ENCODE data around the gene RMDN2. TPM values are rescaled to one million over a fixed set of nuclear protein-coding genes. Genes with fewer than 3 reads are reported as not detected.
"Not testable (repeated sequence)": the region's sequence is repeated elsewhere in the genome, so short reads cannot be mapped to it uniquely, and the experiment has no call there.

The RMDN2 gene
- total RNA-seq, 1 donor from 2014 or later = 2.5 TPM

- Mint-ChIP-seq H3K36me3 (ENCODE audit: low read depth, unreplicated experiment) (no peaks in the 10 kb centered on the region), H3K4me1 (ENCODE audit: unreplicated experiment) (peaks cover 11% of the 10 kb centered on the region), H3K27me3 (ENCODE audit: unreplicated experiment) (no peaks in the 10 kb centered on the region), H3K4me3 (ENCODE audit: unreplicated experiment) (no peak overlapping the region), H3K9me3 (ENCODE audit: unreplicated experiment) (no peaks in the 10 kb centered on the region), H3K27ac (ENCODE audit: unreplicated experiment) (no peak overlapping the region)
- no peak for TF ChIP-seq CTCF (IDR thresholded peaks at IDR 0.05; ENCODE audit: unreplicated experiment)
- DNase-seq (ENCODE audit: low spot score) = no peak
Observed at GRCh38 chr2:37926635-37927034, 1.5 kb downstream of the RMDN2 start.

GRCh38 chr2:37928377-37928776, 3.3 kb downstream of the RMDN2 start:
- H3K4me3 Mint-ChIP-seq (ENCODE audit: unreplicated experiment) = no peak overlapping the region
- TF ChIP-seq CTCF (IDR thresholded peaks at IDR 0.05; ENCODE audit: unreplicated experiment) = no peak
- H3K36me3 Mint-ChIP-seq (ENCODE audit: low read depth, unreplicated experiment) = peaks cover under 1% of the 10 kb centered on the region
- peaks cover 4% of the 10 kb centered on the region for H3K4me1 Mint-ChIP-seq (ENCODE audit: unreplicated experiment)
- DNase-seq (ENCODE audit: low spot score) = no peak
- no peaks in the 10 kb centered on the region for H3K9me3 Mint-ChIP-seq (ENCODE audit: unreplicated experiment)
- H3K27me3 Mint-ChIP-seq (ENCODE audit: unreplicated experiment) = peaks cover under 1% of the 10 kb centered on the region
- no peak overlapping the region for H3K27ac Mint-ChIP-seq (ENCODE audit: unreplicated experiment)

GRCh38 chr2:37930392-37930791, 5.3 kb downstream of the RMDN2 start:
- H3K4me3 Mint-ChIP-seq (ENCODE audit: unreplicated experiment); DNase-seq (ENCODE audit: low spot score); H3K27me3 Mint-ChIP-seq (ENCODE audit: unreplicated experiment); H3K4me1 Mint-ChIP-seq (ENCODE audit: unreplicated experiment); H3K9me3 Mint-ChIP-seq (ENCODE audit: unreplicated experiment); H3K27ac Mint-ChIP-seq (ENCODE audit: unreplicated experiment): not testable (repeated sequence)
- peaks cover 10% of the 10 kb centered on the region for H3K36me3 Mint-ChIP-seq (ENCODE audit: low read depth, unreplicated experiment)

DNA sequence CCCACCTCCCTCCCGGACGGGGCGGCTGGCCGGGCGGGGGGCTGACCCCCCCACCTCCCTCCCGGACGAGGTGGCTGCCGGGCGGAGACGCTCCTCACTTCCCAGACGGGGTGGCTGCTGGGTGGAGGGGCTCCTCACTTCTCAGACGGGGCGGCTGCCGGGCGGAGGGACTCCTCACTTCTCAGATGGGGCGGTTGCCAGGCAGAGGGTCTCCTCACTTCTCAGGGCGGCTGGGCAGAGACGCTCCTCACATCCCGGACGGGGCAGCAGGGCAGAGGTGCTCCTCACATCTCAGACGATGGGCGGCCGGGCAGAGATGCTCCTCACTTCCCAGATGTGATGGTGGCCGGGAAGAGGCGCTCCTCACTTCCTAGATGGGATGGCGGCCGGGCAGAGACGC, 7.8 kb downstream of the RMDN2 start:
- not testable (repeated sequence) for H3K27me3 Mint-ChIP-seq (ENCODE audit: unreplicated experiment); H3K9me3 Mint-ChIP-seq (ENCODE audit: unreplicated experiment); DNase-seq (ENCODE audit: low spot score); H3K4me3 Mint-ChIP-seq (ENCODE audit: unreplicated experiment); H3K27ac Mint-ChIP-seq (ENCODE audit: unreplicated experiment)
- Mint-ChIP-seq H3K4me1 (ENCODE audit: unreplicated experiment) (peaks cover 13% of the 10 kb centered on the region), H3K36me3 (ENCODE audit: low read depth, unreplicated experiment) (peaks cover 10% of the 10 kb centered on the region)

GRCh38 chr2:37934591-37935513, 9.8 kb downstream of the RMDN2 start:
- peaks cover 13% of the 10 kb centered on the region for H3K4me1 Mint-ChIP-seq (ENCODE audit: unreplicated experiment)
- H3K27me3 Mint-ChIP-seq (ENCODE audit: unreplicated experiment) = peaks cover 3% of the 10 kb centered on the region
- no peak overlapping the region for H3K27ac Mint-ChIP-seq (ENCODE audit: unreplicated experiment)
- no peak for DNase-seq (ENCODE audit: low spot score)
- no peaks in the 10 kb centered on the region for H3K9me3 Mint-ChIP-seq (ENCODE audit: unreplicated experiment)
- peaks cover 10% of the 10 kb centered on the region for H3K36me3 Mint-ChIP-seq (ENCODE audit: low read depth, unreplicated experiment)
- TF ChIP-seq CTCF (IDR thresholded peaks at IDR 0.05; ENCODE audit: unreplicated experiment) = no peak
- H3K4me3 Mint-ChIP-seq (ENCODE audit: unreplicated experiment) = no peak overlapping the region

- DNase-seq (ENCODE audit: low spot score); H3K27ac Mint-ChIP-seq (ENCODE audit: unreplicated experiment); H3K4me3 Mint-ChIP-seq (ENCODE audit: unreplicated experiment); H3K9me3 Mint-ChIP-seq (ENCODE audit: unreplicated experiment); H3K27me3 Mint-ChIP-seq (ENCODE audit: unreplicated experiment): not testable (repeated sequence)
- Mint-ChIP-seq H3K4me1 (ENCODE audit: unreplicated experiment) (peaks cover 13% of the 10 kb centered on the region), H3K36me3 (ENCODE audit: low read depth, unreplicated experiment) (peaks cover 10% of the 10 kb centered on the region)
Observed at GRCh38 chr2:37937568-37937967, 12.5 kb downstream of the RMDN2 start.

DNA sequence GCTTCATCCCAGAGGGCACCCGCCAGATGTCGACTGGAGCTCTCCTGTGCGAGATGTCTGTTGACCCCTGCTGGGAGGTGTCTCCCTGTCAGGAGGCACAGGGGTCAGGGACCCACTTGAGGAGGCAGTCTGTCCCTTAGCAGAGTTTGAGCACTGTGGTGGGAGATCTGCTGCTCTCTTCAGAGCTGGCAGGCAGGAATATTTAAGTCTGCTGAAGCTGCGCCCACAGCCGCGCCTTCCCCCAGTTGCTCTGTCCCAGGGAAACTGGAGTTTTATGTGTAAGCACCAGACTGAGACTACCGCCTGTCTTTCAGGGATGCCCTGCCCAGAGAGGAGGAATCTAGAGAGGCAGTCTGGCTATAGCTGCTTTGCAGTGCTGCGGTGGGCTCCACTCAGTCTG, 16.2 kb downstream of the RMDN2 start:
- not testable (repeated sequence) for DNase-seq (ENCODE audit: low spot score); H3K27ac Mint-ChIP-seq (ENCODE audit: unreplicated experiment); H3K27me3 Mint-ChIP-seq (ENCODE audit: unreplicated experiment); H3K9me3 Mint-ChIP-seq (ENCODE audit: unreplicated experiment); H3K4me3 Mint-ChIP-seq (ENCODE audit: unreplicated experiment); H3K36me3 Mint-ChIP-seq (ENCODE audit: low read depth, unreplicated experiment)
- H3K4me1 Mint-ChIP-seq (ENCODE audit: unreplicated experiment) = peaks cover 13% of the 10 kb centered on the region
